K562 (cell line): Measurements from ENCODE around the gene HOXC11. TPM values are rescaled to one million over a fixed set of nuclear protein-coding genes. Genes with fewer than 3 reads are reported as not detected.

Source experiments
- ATAC-seq: fragments of 200-7000 bp; cut with Tn5 transposase; 3 replicates; pipeline ENCODE4 v1.9.1; 2020; ENCODE audit warnings: moderate library complexity
- BruUV-seq: library from RNA; stranded (reverse); fragments of 400-500 nt; replicated peaks from 2 replicates; lab custom pipeline; 2021; lab: Mats Ljungman, UMichigan
- CTCF ChIA-PET: fragments of 300-600 bp; formaldehyde crosslinking; extraction: SDS; loops from one replicate; lab custom pipeline; 2021; ENCODE audit warnings: low intra/inter-chr PET ratio; lab: Yijun Ruan, JAX
- POLR2A ChIA-PET: fragments of 300-600, 350-650 bp; sonication (Branson Sonifier 250); formaldehyde crosslinking; extraction: SDS; loops from one replicate; lab custom pipeline; 2021; ENCODE audit warnings: antibody characterized with exemption, inconsistent platforms; lab: Yijun Ruan, JAX
- DNase-seq, 4 experiments: peaks; one replicate each; pipeline versions ENCODE4 v3.0.0 to v3.0.0-alpha.2; 2011 to 2018; ENCODE audit warnings: low spot score in 3 of 4, mixed read lengths in 3 of 4; ENCODE audit errors: extremely low read depth in 1 of 4
- FAIRE-seq: peaks from 2 replicates; lab custom pipeline; 2011; peaks lifted over from hg19 to GRCh38; lab: Jason Lieb, UNC
- H2AFZ ChIP-seq: 2 replicates; pipeline ENCODE4 v1.6.0; 2011; ENCODE audit warnings: low read depth, low read length, control low read depth, inconsistent platforms
- H3K27ac ChIP-seq: fragments of 200-600 bp; 3 replicates; pipeline ENCODE4 v1.8.0; 2011; ENCODE audit warnings: low read depth, mild to moderate bottlenecking, control low read depth, inconsistent platforms, low read length, moderate library complexity, mixed read lengths; ENCODE audit errors: extremely low read depth
- H3K27me3 ChIP-seq, 2 experiments: fragments of 300-600 bp in 1 of 2; 2 replicates in 1 of 2; 3 replicates in 1 of 2; pipeline versions ENCODE4 v1.6.0 to v1.8.0; 2011; ENCODE audit warnings: inconsistent platforms in 2 of 2, low read length in 2 of 2, mild to moderate bottlenecking in 1 of 2, mixed read lengths in 1 of 2, moderate library complexity in 1 of 2; ENCODE audit not compliant: control insufficient read depth in 2 of 2, insufficient read depth in 2 of 2
- H3K36me3 ChIP-seq: fragments of 300-600 bp; 3 replicates; pipeline ENCODE4 v1.8.0; 2011; ENCODE audit warnings: mild to moderate bottlenecking, low read length, inconsistent platforms; ENCODE audit not compliant: control insufficient read depth, insufficient read depth
- H3K4me1 ChIP-seq, 2 experiments: fragments of 200-600 bp in 1 of 2; replicated peaks in 1 of 2; 2 replicates in 1 of 2; 3 replicates in 1 of 2; pipeline versions ENCODE4 v1.5.1 to v1.8.0; 2011; ENCODE audit warnings: inconsistent platforms in 2 of 2, low read length in 2 of 2, mild to moderate bottlenecking in 1 of 2, mixed read lengths in 1 of 2, moderate library complexity in 1 of 2; ENCODE audit not compliant: control insufficient read depth in 2 of 2, insufficient read depth in 2 of 2
- H3K4me2 ChIP-seq: 2 replicates; pipeline ENCODE4 v1.6.1; 2011; ENCODE audit warnings: low read length, control low read depth, inconsistent platforms, mixed read lengths; ENCODE audit not compliant: insufficient read depth
- H3K4me3 ChIP-seq: fragments of 200-600 bp; sonication (generic), shearing (Covaris generic); 2 replicates; pipeline ENCODE4 v1.5.1; 2016; ENCODE audit warnings: control low read depth, inconsistent platforms
- H3K79me2 ChIP-seq: fragments of 200-600 bp; 3 replicates; pipeline ENCODE4 v1.8.0; 2011; ENCODE audit warnings: low read length, inconsistent platforms; ENCODE audit not compliant: control insufficient read depth, insufficient read depth
- H3K9ac ChIP-seq, 2 experiments: 2 replicates each; pipeline versions ENCODE4 v1.6.0 to v1.6.1; 2011; ENCODE audit warnings: low read depth in 2 of 2, low read length in 2 of 2, control low read depth in 1 of 2, inconsistent platforms in 1 of 2, mild to moderate bottlenecking in 1 of 2, mixed read lengths in 1 of 2; ENCODE audit not compliant: insufficient read depth in 1 of 2
- H3K9me1 ChIP-seq: one replicate; pipeline ENCODE4 v1.6.0; 2011; ENCODE audit warnings: inconsistent platforms, mild to moderate bottlenecking, low read length, moderate library complexity; ENCODE audit not compliant: control insufficient read depth, insufficient read depth
- H3K9me3 ChIP-seq: replicated peaks from 2 replicates; pipeline ENCODE4 v1.5.1; 2011; ENCODE audit warnings: low read depth, low read length, inconsistent platforms; ENCODE audit not compliant: control insufficient read depth, insufficient read depth
- H4K20me1 ChIP-seq: replicated peaks from 2 replicates; pipeline ENCODE4 v1.6.1; 2011; ENCODE audit warnings: low read length, inconsistent platforms, mixed read lengths; ENCODE audit not compliant: control insufficient read depth, insufficient read depth
- ATF7 ChIP-seq: fragments of 450-650 bp; IDR thresholded peaks from 2 replicates; pipeline ENCODE4 v1.7.1; 2014; ENCODE audit warnings: mild to moderate bottlenecking, moderate library complexity
- CAMTA2 ChIP-seq: fragments of 250-450 bp; sonication (Bioruptor Pico); conservative IDR thresholded peaks from 2 replicates; pipeline ENCODE4 v1.5.1; 2022
- CHAMP1 ChIP-seq: fragments of 450-650 bp; IDR thresholded peaks from 2 replicates; pipeline ENCODE4 v1.6.1; 2016; ENCODE audit warnings: mild to moderate bottlenecking
- CREM ChIP-seq: IDR thresholded peaks from 2 replicates; pipeline ENCODE4 v1.6.1; 2014; ENCODE audit warnings: antibody characterized with exemption, low read depth
- ETV1 ChIP-seq: fragments of 450-650 bp; conservative IDR thresholded peaks from 2 replicates; pipeline ENCODE4 v1.6.1; 2016; ENCODE audit warnings: missing genetic modification characterization, control low read depth, low read depth, missing compliant biosample characterization
- JUND ChIP-seq, 2 experiments: IDR thresholded peaks; 2 replicates in 1 of 2; 3 replicates in 1 of 2; pipeline ENCODE4 v1.6.1; 2011; ENCODE audit warnings: borderline replicate concordance in 2 of 2, low read depth in 2 of 2, low read length in 2 of 2, improper control_type of control experiment in 1 of 2, missing biosample characterization in 1 of 2, missing genetic modification characterization in 1 of 2, missing genetic modification reagents in 1 of 2
- L3MBTL2 ChIP-seq: fragments of 450-650 bp; IDR thresholded peaks from 2 replicates; pipeline ENCODE4 v1.6.1; 2016; ENCODE audit warnings: mild to moderate bottlenecking, moderate library complexity
- POLR2G ChIP-seq: fragments of 200-400 bp; formaldehyde crosslinking; IDR thresholded peaks from 2 replicates; pipeline ENCODE4 v1.6.1; 2017; ENCODE audit warnings: low read depth, mild to moderate bottlenecking, antibody characterized with exemption, low read length, moderate library complexity
- RREB1 ChIP-seq: fragments of 250-450 bp; sonication (Bioruptor Pico); IDR thresholded peaks from 2 replicates; pipeline ENCODE4 v1.4.0; 2020
- SAFB ChIP-seq: fragments of 200-400 bp; formaldehyde crosslinking; IDR thresholded peaks from 2 replicates; pipeline ENCODE4 v1.6.1; 2017; ENCODE audit warnings: low read depth, low read length, borderline replicate concordance
- SMARCB1 ChIP-seq: IDR thresholded peaks from 2 replicates; pipeline ENCODE4 v1.6.1; 2011; ENCODE audit warnings: improper control_type of control experiment, low read depth; ENCODE audit not compliant: insufficient read length
- ZNF830 ChIP-seq: fragments of 250-450 bp; sonication (Bioruptor Pico); IDR thresholded peaks from 2 replicates; pipeline ENCODE4 v1.5.0; 2021; ENCODE audit warnings: mild to moderate bottlenecking
- WGBS: fragments of 100-300 bp; shearing (Covaris generic); methylation state at CpG from one replicate; pipeline ENCODE4 v1.1.6; 2016; ENCODE audit warnings: low coverage, mixed read lengths; ENCODE audit not compliant: insufficient coverage; ENCODE audit errors: missing lambda C conversion rate; 5-methylcytosine and 5-hydroxymethylcytosine counted together
- in situ Hi-C: fragments of 300-500 bp; cut with MboI; formaldehyde crosslinking; loops from 4 replicates; pipeline ENCODE4 v1.15.0; 2018; ENCODE audit warnings: inconsistent platforms, mixed read lengths
- intact Hi-C: fragments of 100-400 bp; cut with micrococcal nuclease; formaldehyde crosslinking; loops from 2 replicates; pipeline ENCODE4 v1.14.2; 2022
- polyA plus RNA-seq, 8 experiments: library from polyadenylated mRNA; depleted of rRNA in 4 of 8; stranded (reverse) in 5 of 8; unstranded in 3 of 8; fragments of >200 nt; fragmentation: Nextera tagmentation in 2 of 8; fragmentation: Illumina TruSeq in 1 of 8; extraction: Ambion mirVana in 2 of 8; extraction: Trizol in 1 of 8; gene quantifications; 2 replicates each; pipeline versions ENCODE4 v1.2.1 to v1.2.3, GENCODE V29; 2011 to 2014; ENCODE audit warnings: inconsistent platforms in 1 of 8, missing spikeins in 1 of 8
- total RNA-seq, 7 experiments: library from RNA; depleted of rRNA in 6 of 7; stranded (reverse); fragments of >200 nt in 6 of 7; fragmentation: Illumina TruSeq in 2 of 7; extraction: Trizol in 2 of 7; gene quantifications; 2 replicates each; pipeline versions ENCODE4 v1.2.1 to v1.2.3, GENCODE V29; 2011 to 2021; ENCODE audit warnings: low replicate concordance in 1 of 7

The HOXC11 gene
- total and polyA plus RNA-seq, 9 of the 15 experiments (the other 6 are each of a cell fraction or from before 2014, with no cell fraction given) = not detected

GRCh38 chr12:53949631-53950436, 23.1 kb upstream of the HOXC11 start:
- ChIA-PET CTCF (no interaction called here), POLR2A (interaction anchor here (0.8 to 1.0 kb wide), 3 partner anchors 12 to 517 kb away, joined by 3 to 5 read pairs (median 3); no protein-coding TSS in a partner anchor)
- no peak overlapping the region for H3K4me3 ChIP-seq
- WGBS = 12% methylated on average over 31 of the region's 34 CpGs
- peak; percentile 71 for ATAC-seq
- H3K27ac ChIP-seq = no peak overlapping the region
- peaks cover 45 to 61% of the 10 kb centered on the region in 2 experiments for H3K27me3 ChIP-seq
- H4K20me1 ChIP-seq = peaks cover 6% of the 10 kb centered on the region
- peak overlapping the region in 1 of 2 experiments; percentile 5; a peak in 1 of 4 replicates for H3K9ac ChIP-seq
- H3K36me3 ChIP-seq = no peaks in the 10 kb centered on the region
- H3K9me3 ChIP-seq = no peaks in the 10 kb centered on the region
- peak overlapping the region; percentile 54 for H2AFZ ChIP-seq
- in situ Hi-C loops (no loop called here), intact Hi-C loops (loop anchor here (5.0 kb wide), 1 partner anchor 143 kb away; no protein-coding TSS in a partner anchor)
- H3K4me2 ChIP-seq = peak overlapping the region; percentile 24; the same call in 1 of the 2 replicates
- no peaks in the 10 kb centered on the region for H3K79me2 ChIP-seq
- H3K9me1 ChIP-seq = no peaks in the 10 kb centered on the region
- peak; percentile 61 to 67 (median 64) for DNase-seq
- BruUV-seq = no TSS peak
- peaks cover 12 to 50% of the 10 kb centered on the region in 2 experiments; a peak in 4 of 5 replicates for H3K4me1 ChIP-seq
- FAIRE-seq = no peak
- TF ChIP-seq ZNF830 (0 out of 2 replicates have a peak, but pooled peaks have one; percentile 3), CHAMP1 (no peak), POLR2G (peak; percentile 38; the same call in 1 of the 2 replicates), CAMTA2 (CRISPR knock-in tag) (no peak), RREB1 (CRISPR knock-in tag) (0 out of 2 replicates have a peak, but pooled peaks have one; percentile 37), CREM (peak; percentile 39; the same call in 1 of the 2 replicates), SMARCB1 (no peak), ATF7 (peak; percentile 50), ETV1 (tag) (peak; percentile 44), SAFB (no peak), JUND (IDR thresholded peaks at IDR 0.05; ENCODE audit: borderline replicate concordance, low read depth, low read length) (0 out of 2 replicates have a peak, but pooled peaks have one; percentile 11), JUND (tag; IDR thresholded peaks at IDR 0.05; ENCODE audit: borderline replicate concordance, low read depth, low read length) (no peak; the same call in 2 of the 3 replicates), L3MBTL2 (0 out of 2 replicates have a peak, but pooled peaks have one; percentile 29)
